ENCODE measurements around the gene TEX22.

The TEX22 gene

GRCh38 chr14:105408592-105408991 lies 10.3 kb downstream of the TEX22 start:
- Histone ChIP-seq H3K36me3 (peaks cover 0 to 5% (median 0%) of the 10 kb centered on the region in 11 experiments; a peak in 1 of 22 replicates), H4K20me1 (peaks cover 0 to 70% (median 37%) of the 10 kb centered on the region in 11 experiments; a peak in 20 of 22 replicates), H3K4me1 (peaks cover 33 to 60% (median 45%) of the 10 kb centered on the region in 10 experiments), H3K9ac (no peak overlapping the region), H3K4me2 (no peak overlapping the region; a peak in 1 of 22 replicates), H3K4me3 (no peak overlapping the region), H3K27me3 (peaks cover 35 to 44% (median 39%) of the 10 kb centered on the region in 11 experiments), H3K9me3 (replicated peaks in 1 of 11) (no peaks in the 10 kb centered on the region), H3K27ac (no peak overlapping the region)
- no peak for TF ChIP-seq Cebpa-rat (IDR thresholded peaks at IDR 0.05)

GRCh38 chr14:105409364-105409763 lies 11.0 kb downstream of the TEX22 start:
- H3K36me3 ChIP-seq: peaks cover 0 to 5% (median 0%) of the 10 kb centered on the region in 11 experiments; a peak in 1 of 22 replicates
- H3K27me3 ChIP-seq: peaks cover 43 to 52% (median 47%) of the 10 kb centered on the region in 11 experiments
- no peak overlapping the region for H3K27ac ChIP-seq
- no peak overlapping the region for H3K4me3 ChIP-seq
- peaks cover 0 to 78% (median 37%) of the 10 kb centered on the region in 11 experiments; a peak in 20 of 22 replicates for H4K20me1 ChIP-seq
- no peak for TF ChIP-seq Cebpa-rat (IDR thresholded peaks at IDR 0.05)
- peak overlapping the region in 5 of 11 experiments; percentile 14 to 31 (median 26); a peak in 6 of 22 replicates for H3K4me2 ChIP-seq
- H3K9ac ChIP-seq: no peak overlapping the region
- peaks cover 29 to 58% (median 42%) of the 10 kb centered on the region in 10 experiments for H3K4me1 ChIP-seq
- H3K9me3 ChIP-seq (replicated peaks in 1 of 11): no peaks in the 10 kb centered on the region

- no peak for TF ChIP-seq Cebpa-rat (IDR thresholded peaks at IDR 0.05)
- H3K4me2 ChIP-seq: peak overlapping the region; percentile 82 to 98 (median 94)
- peaks cover 47 to 61% (median 54%) of the 10 kb centered on the region in 11 experiments for H3K27me3 ChIP-seq
- peaks cover 28 to 55% (median 41%) of the 10 kb centered on the region in 10 experiments for H3K4me1 ChIP-seq
- peaks cover 0 to 5% (median 0%) of the 10 kb centered on the region in 11 experiments; a peak in 1 of 22 replicates for H3K36me3 ChIP-seq
- H3K27ac ChIP-seq: no peak overlapping the region
- H3K4me3 ChIP-seq: peak overlapping the region; percentile 35 to 65 (median 52); a peak in 15 of 20 replicates
- no peaks in the 10 kb centered on the region for H3K9me3 ChIP-seq (replicated peaks in 1 of 11)
- H3K9ac ChIP-seq: peak overlapping the region; percentile 12 to 75 (median 64); a peak in 17 of 22 replicates
- peaks cover 0 to 71% (median 37%) of the 10 kb centered on the region in 11 experiments; a peak in 20 of 22 replicates for H4K20me1 ChIP-seq
Measured at GRCh38 chr14:105410642-105411016, 12.3 kb downstream of the TEX22 start.

GRCh38 chr14:105411017-105411941 lies 12.9 kb downstream of the TEX22 start:
- peaks cover 0 to 71% (median 37%) of the 10 kb centered on the region in 11 experiments; a peak in 20 of 22 replicates for H4K20me1 ChIP-seq
- H3K9ac ChIP-seq: peak overlapping the region; percentile 12 to 75 (median 64); a peak in 19 of 22 replicates
- H3K36me3 ChIP-seq: peaks cover 0 to 5% (median 0%) of the 10 kb centered on the region in 11 experiments; a peak in 1 of 22 replicates
- peaks cover 47 to 64% (median 55%) of the 10 kb centered on the region in 11 experiments for H3K27me3 ChIP-seq
- peaks cover 30 to 57% (median 45%) of the 10 kb centered on the region in 10 experiments for H3K4me1 ChIP-seq
- no peaks in the 10 kb centered on the region for H3K9me3 ChIP-seq (replicated peaks in 1 of 11)
- peak overlapping the region; percentile 35 to 65 (median 52); a peak in 18 of 20 replicates for H3K4me3 ChIP-seq
- H3K27ac ChIP-seq: no peak overlapping the region
- no peak for TF ChIP-seq Cebpa-rat (IDR thresholded peaks at IDR 0.05)
- peak overlapping the region; percentile 82 to 98 (median 94) for H3K4me2 ChIP-seq

- Histone ChIP-seq H3K27ac (no peak overlapping the region), H3K9me3 (replicated peaks in 1 of 11) (no peaks in the 10 kb centered on the region), H3K36me3 (peaks cover 0 to 5% (median 0%) of the 10 kb centered on the region in 11 experiments; a peak in 1 of 22 replicates), H3K4me3 (peak overlapping the region in 3 of 10 experiments; percentile 2 to 43 (median 8); a peak in 2 of 20 replicates), H3K9ac (peak overlapping the region in 5 of 11 experiments; percentile 18 to 42 (median 24); a peak in 3 of 22 replicates), H3K4me1 (peaks cover 28 to 53% (median 43%) of the 10 kb centered on the region in 10 experiments), H3K27me3 (peaks cover 47 to 64% (median 55%) of the 10 kb centered on the region in 11 experiments), H4K20me1 (peaks cover 0 to 67% (median 35%) of the 10 kb centered on the region in 11 experiments; a peak in 20 of 22 replicates), H3K4me2 (peak overlapping the region; percentile 82 to 98 (median 94))
- TF ChIP-seq Cebpa-rat (IDR thresholded peaks at IDR 0.05): no peak
Measured at GRCh38 chr14:105411985-105412770, 13.8 kb downstream of the TEX22 start.

- Histone ChIP-seq H3K27ac (no peak overlapping the region), H3K4me3 (no peak overlapping the region), H3K9ac (no peak overlapping the region), H3K4me1 (peaks cover 26 to 56% (median 44%) of the 10 kb centered on the region in 10 experiments), H4K20me1 (peaks cover 0 to 59% (median 34%) of the 10 kb centered on the region in 11 experiments; a peak in 20 of 22 replicates), H3K9me3 (replicated peaks in 1 of 11) (no peaks in the 10 kb centered on the region), H3K4me2 (peak overlapping the region in 4 of 11 experiments; percentile 57 to 85 (median 78); a peak in 8 of 22 replicates), H3K27me3 (peaks cover 47 to 64% (median 55%) of the 10 kb centered on the region in 11 experiments), H3K36me3 (peaks cover 0 to 5% (median 0%) of the 10 kb centered on the region in 11 experiments; a peak in 1 of 22 replicates)
- no peak for TF ChIP-seq Cebpa-rat (IDR thresholded peaks at IDR 0.05)
Measured at GRCh38 chr14:105412771-105413543, 14.6 kb downstream of the TEX22 start.

- no peak for TF ChIP-seq Cebpa-rat (IDR thresholded peaks at IDR 0.05)
- no peak overlapping the region for H3K9ac ChIP-seq
Measured at GRCh38 chr14:105413544-105413886, 15.2 kb downstream of the TEX22 start.

More at GRCh38 chr14:105413544-105413886, 15.2 kb downstream of the TEX22 start:
- Histone ChIP-seq H3K36me3 (peaks cover 0 to 5% (median 0%) of the 10 kb centered on the region in 11 experiments; a peak in 1 of 22 replicates), H3K4me2 (peak overlapping the region in 7 of 11 experiments; percentile 57 to 91 (median 78); a peak in 10 of 22 replicates), H3K4me1 (peaks cover 26 to 62% (median 49%) of the 10 kb centered on the region in 10 experiments), H3K9me3 (replicated peaks in 1 of 11) (no peaks in the 10 kb centered on the region), H3K27ac (no peak overlapping the region), H4K20me1 (peaks cover 0 to 54% (median 34%) of the 10 kb centered on the region in 11 experiments; a peak in 20 of 22 replicates), H3K4me3 (no peak overlapping the region), H3K27me3 (peaks cover 47 to 64% (median 55%) of the 10 kb centered on the region in 11 experiments)
